Natural killer cell (primary cell): ENCODE measurements around the gene CHIT1. TPM values are rescaled to one million over a fixed set of nuclear protein-coding genes. Genes with fewer than 3 reads are reported as not detected.

Experiments used
- ATAC-seq, 3 donors: fragments of 150-1000 bp in 2 of 3; fragments of 200-7000 bp in 1 of 3; cut with Tn5 transposase; 1 replicate in 1 of 3; 2 replicates in 2 of 3; pipeline ENCODE4 v1.10.0; 2021; ENCODE audit warnings: mild to moderate bottlenecking in 2 of 3, moderate library complexity in 2 of 3
- DNase-seq, 2 donors: peaks; one replicate each; pipeline versions ENCODE4 v3.0.0 to v3.0.0-alpha.2; 2013 to 2021; ENCODE audit warnings: mixed read lengths in 1 of 2
- H3K27ac ChIP-seq: one replicate; pipeline ENCODE4 v1.5.1; 2013; ENCODE audit warnings: mild to moderate bottlenecking, low read length
- H3K27me3 ChIP-seq: one replicate; pipeline ENCODE4 v1.6.1; 2013; ENCODE audit warnings: low read length; ENCODE audit not compliant: control insufficient read depth, insufficient read depth
- H3K36me3 ChIP-seq: one replicate; pipeline ENCODE4 v1.6.1; 2013; ENCODE audit warnings: low read length; ENCODE audit not compliant: control insufficient read depth, insufficient read depth
- H3K4me1 ChIP-seq: one replicate; pipeline ENCODE4 v1.6.1; 2013; ENCODE audit warnings: low read length; ENCODE audit not compliant: control insufficient read depth, insufficient read depth
- H3K4me3 ChIP-seq: one replicate; pipeline ENCODE4 v1.5.1; 2013; ENCODE audit warnings: low read length
- H3K9me3 ChIP-seq: one replicate; pipeline ENCODE4 v1.6.1; 2013; ENCODE audit warnings: low read length; ENCODE audit not compliant: control insufficient read depth, insufficient read depth
- H3K27ac Mint-ChIP-seq, 2 donors: one replicate each; pipeline ENCODE4 v1.8.0; 2022; ENCODE audit warnings: mild to moderate bottlenecking in 2 of 2, mixed read lengths in 2 of 2, moderate library complexity in 1 of 2
- H3K27me3 Mint-ChIP-seq, 2 donors: one replicate each; pipeline ENCODE4 v1.8.0; 2022; ENCODE audit warnings: low read depth in 2 of 2, mixed read lengths in 2 of 2
- H3K36me3 Mint-ChIP-seq: one replicate; pipeline ENCODE4 v1.8.0; 2022; ENCODE audit warnings: mixed read lengths
- H3K4me1 Mint-ChIP-seq, 2 donors: one replicate each; pipeline ENCODE4 v1.8.0; 2022; ENCODE audit warnings: mixed read lengths in 2 of 2
- H3K4me3 Mint-ChIP-seq: one replicate; pipeline ENCODE4 v1.8.0; 2022; ENCODE audit warnings: mild to moderate bottlenecking, moderate library complexity, mixed read lengths
- H3K9me3 Mint-ChIP-seq, 2 donors: one replicate each; pipeline ENCODE4 v1.8.0; 2022; ENCODE audit warnings: mixed read lengths in 2 of 2
- CTCF ChIP-seq: fragments of 200-600 bp; IDR thresholded peaks from one replicate; pipeline ENCODE4 v1.8.0; 2022; ENCODE audit warnings: antibody characterized with exemption
- WGBS: methylation state at CpG from one replicate; pipeline ENCODE4 v1.1.7; 2013; ENCODE audit warnings: missing lambda C conversion rate; ENCODE audit not compliant: insufficient coverage; 5-methylcytosine and 5-hydroxymethylcytosine counted together
- intact Hi-C: fragments of 100-400 bp; cut with micrococcal nuclease; formaldehyde crosslinking; loops from one replicate; pipeline ENCODE4 v1.14.2; 2022
- total RNA-seq, 4 donors: library from RNA; stranded (reverse); fragments of 120-200 nt in 1 of 4; gene quantifications; one replicate each; pipeline versions ENCODE4 v1.2.3 to v1.2.4, GENCODE V29; 2013 to 2022

CHIT1 gene
- total RNA-seq, 3 donors from 2014 or later (not counting 1 experiment from before 2014, with no cell fraction given), result 0.07 to 2.2 TPM; not detected in 1

DNA sequence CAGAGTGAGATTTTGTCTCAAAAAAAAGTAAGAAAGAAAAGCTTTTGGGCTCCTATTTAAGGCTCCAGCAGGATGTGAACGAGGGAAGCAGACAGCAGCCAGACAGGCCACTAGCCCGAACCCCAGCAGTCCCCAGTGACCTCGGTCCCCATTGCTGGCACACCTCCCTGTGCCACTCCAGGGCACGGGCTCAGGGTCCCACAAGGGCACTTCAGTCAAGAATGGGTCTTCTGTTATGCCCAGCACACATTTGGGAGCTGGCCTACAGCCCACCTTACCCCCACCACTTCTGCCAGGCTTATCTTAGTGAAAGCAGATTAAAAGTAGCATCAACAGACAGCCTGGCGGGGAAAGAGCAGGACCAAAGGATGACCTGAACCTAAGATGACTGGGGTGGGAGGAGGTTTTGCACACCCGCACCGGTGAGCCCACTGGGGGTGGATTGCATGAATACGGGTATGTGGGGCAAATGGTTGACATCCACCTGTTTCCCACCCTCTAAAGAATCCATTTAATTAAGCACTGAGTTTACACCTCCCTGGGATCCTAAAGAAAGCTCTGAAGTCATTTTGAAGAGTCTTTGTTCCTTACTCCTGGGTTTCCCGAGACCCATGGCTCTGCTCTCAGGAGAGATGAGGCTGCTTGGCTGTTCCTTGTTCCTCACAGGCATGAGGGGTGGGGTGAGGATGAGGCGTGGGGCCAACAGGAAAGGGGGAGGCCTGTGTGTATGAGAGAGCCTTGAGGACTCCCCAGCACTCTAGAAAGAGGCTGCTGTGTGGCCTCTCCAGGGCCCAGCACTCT lies 47.7 kb downstream of the CHIT1 start:
- DNase-seq (no peak), ATAC-seq (no peak)
- 68% methylated on average over 7 of the region's 10 CpGs for WGBS
- intact Hi-C loops, result no loop called here
- Histone ChIP-seq H3K9me3 (no peaks in the 10 kb centered on the region), H3K27me3 (no peaks in the 10 kb centered on the region), H3K4me3 (no peak overlapping the region), H3K27ac (no peak overlapping the region), H3K36me3 (no peaks in the 10 kb centered on the region), H3K4me1 (no peaks in the 10 kb centered on the region)
- no peak overlapping the region for H3K27ac Mint-ChIP-seq
- H3K9me3 Mint-ChIP-seq, result no peaks in the 10 kb centered on the region
- H3K4me1 Mint-ChIP-seq, result peaks cover 0 to 3% of the 10 kb centered on the region in 2 donors
- no peaks in the 10 kb centered on the region for H3K27me3 Mint-ChIP-seq
- no peaks in the 10 kb centered on the region for H3K36me3 Mint-ChIP-seq
- H3K4me3 Mint-ChIP-seq, result no peak overlapping the region
- no peak for TF ChIP-seq CTCF

DNA sequence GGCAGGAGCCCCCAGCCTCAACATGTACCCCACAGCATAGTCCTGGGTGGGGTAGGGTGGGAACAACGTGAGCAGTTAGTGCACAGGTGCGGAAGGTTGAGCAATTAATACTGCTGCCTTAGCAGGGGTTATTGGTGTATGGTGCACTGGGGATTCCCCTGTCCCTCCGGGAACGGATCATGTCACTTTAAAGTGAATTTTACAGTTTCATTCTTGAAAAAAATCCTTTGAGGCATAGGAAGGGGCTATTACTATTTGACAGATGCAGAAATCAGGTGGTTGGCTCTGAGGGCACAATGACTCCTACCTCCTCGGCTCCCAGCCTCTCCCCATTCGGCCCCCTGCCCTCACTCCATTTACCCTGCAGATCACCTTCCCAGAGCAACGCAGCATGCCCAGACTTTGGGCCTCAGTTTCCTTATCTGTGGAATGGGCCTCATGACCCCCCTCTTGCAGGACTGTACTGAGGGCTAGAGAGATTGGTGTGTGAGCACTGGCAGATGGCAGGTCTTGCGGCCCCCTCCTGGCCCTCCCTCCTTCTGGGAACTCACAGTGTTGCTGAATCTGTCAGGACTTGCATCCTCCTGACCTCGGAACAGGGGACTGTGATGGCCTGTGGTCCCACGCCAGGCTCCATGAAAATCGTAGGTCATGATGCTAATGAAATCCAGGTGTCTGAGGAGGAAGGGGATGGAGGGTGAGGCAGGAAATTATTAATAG lies 48.7 kb downstream of the CHIT1 start:
- no peak overlapping the region for H3K4me3 ChIP-seq
- H3K27ac ChIP-seq, result no peak overlapping the region
- H3K9me3 ChIP-seq, result no peaks in the 10 kb centered on the region
- ATAC-seq, result no peak
- no peaks in the 10 kb centered on the region for H3K4me1 Mint-ChIP-seq
- intact Hi-C loops, result no loop called here
- no peaks in the 10 kb centered on the region for H3K36me3 ChIP-seq
- H3K9me3 Mint-ChIP-seq, result no peaks in the 10 kb centered on the region
- no peak for TF ChIP-seq CTCF
- no peak overlapping the region for H3K27ac Mint-ChIP-seq
- H3K27me3 ChIP-seq, result no peaks in the 10 kb centered on the region
- H3K4me1 ChIP-seq, result peaks cover 6% of the 10 kb centered on the region
- H3K36me3 Mint-ChIP-seq, result no peaks in the 10 kb centered on the region
- no peak overlapping the region for H3K4me3 Mint-ChIP-seq
- no peaks in the 10 kb centered on the region for H3K27me3 Mint-ChIP-seq
- 79% methylated on average over 10 of the region's 11 CpGs for WGBS
- DNase-seq, result no peak

DNA sequence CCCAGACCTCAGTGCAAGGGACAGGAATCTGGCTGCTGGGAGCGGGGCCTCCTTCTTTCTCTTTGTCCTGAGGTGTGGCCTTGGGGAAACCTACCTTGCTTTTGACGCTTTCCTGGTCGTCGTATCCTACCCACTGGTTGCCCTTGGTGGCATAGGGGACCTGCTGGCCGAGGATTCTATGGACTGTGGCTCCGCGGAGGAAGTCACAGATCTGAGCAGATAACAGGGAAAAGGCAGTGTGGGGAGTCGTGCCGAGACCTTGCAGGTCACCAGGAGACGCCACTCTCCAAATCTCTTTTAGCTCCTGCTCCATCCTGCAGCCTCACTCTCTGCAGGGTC lies 49.8 kb downstream of the CHIT1 start:
- Mint-ChIP-seq H3K9me3 (no peaks in the 10 kb centered on the region), H3K27ac (no peak overlapping the region), H3K27me3 (no peaks in the 10 kb centered on the region), H3K4me1 (no peaks in the 10 kb centered on the region), H3K4me3 (no peak overlapping the region), H3K36me3 (no peaks in the 10 kb centered on the region)
- intact Hi-C loops, result no loop called here
- peaks cover 6% of the 10 kb centered on the region for H3K4me1 ChIP-seq
- DNase-seq (no peak), ATAC-seq (no peak)
- no peaks in the 10 kb centered on the region for H3K9me3 ChIP-seq
- no peaks in the 10 kb centered on the region for H3K27me3 ChIP-seq
- 93% methylated on average over 10 of the region's 10 CpGs for WGBS
- H3K27ac ChIP-seq, result no peak overlapping the region
- no peak overlapping the region for H3K4me3 ChIP-seq
- H3K36me3 ChIP-seq, result no peaks in the 10 kb centered on the region
- no peak for TF ChIP-seq CTCF
